Adipocyte (in vitro differentiated cells): Measurements from ENCODE around the gene TET1.
"Not testable (repeated sequence)": the region's sequence is repeated elsewhere in the genome, so short reads cannot be mapped to it uniquely, and the experiment has no call there.

ENCODE experiments used
- DNase-seq: peaks from one replicate; pipeline ENCODE4 v3.0.0-alpha.2; 2015; ENCODE audit warnings: low read depth
- H3K27me3 ChIP-seq: replicated peaks from 2 replicates; pipeline ENCODE4 v1.7.0; 2013; ENCODE audit warnings: mild to moderate bottlenecking, low read length, moderate library complexity; ENCODE audit not compliant: control insufficient read depth, insufficient read depth
- H3K36me3 ChIP-seq: 2 replicates; pipeline ENCODE4 v1.7.0; 2013; ENCODE audit warnings: low read length, mild to moderate bottlenecking, moderate library complexity; ENCODE audit not compliant: control insufficient read depth, insufficient read depth, severe bottlenecking
- H3K4me1 ChIP-seq: 2 replicates; pipeline ENCODE4 v1.7.0; 2013; ENCODE audit warnings: mild to moderate bottlenecking, low read length, moderate library complexity; ENCODE audit not compliant: control insufficient read depth, insufficient read depth
- H3K4me3 ChIP-seq: 2 replicates; pipeline ENCODE4 v1.7.0; 2013; ENCODE audit warnings: mild to moderate bottlenecking, low read length, moderate library complexity
- H3K9ac ChIP-seq: 2 replicates; pipeline ENCODE4 v1.7.0; 2013; ENCODE audit warnings: mild to moderate bottlenecking, low read length, moderate library complexity
- H3K9me3 ChIP-seq: 2 replicates; pipeline ENCODE4 v1.7.0; 2013; ENCODE audit warnings: mild to moderate bottlenecking, low read length, moderate library complexity; ENCODE audit not compliant: control insufficient read depth

Gene TET1

DNA sequence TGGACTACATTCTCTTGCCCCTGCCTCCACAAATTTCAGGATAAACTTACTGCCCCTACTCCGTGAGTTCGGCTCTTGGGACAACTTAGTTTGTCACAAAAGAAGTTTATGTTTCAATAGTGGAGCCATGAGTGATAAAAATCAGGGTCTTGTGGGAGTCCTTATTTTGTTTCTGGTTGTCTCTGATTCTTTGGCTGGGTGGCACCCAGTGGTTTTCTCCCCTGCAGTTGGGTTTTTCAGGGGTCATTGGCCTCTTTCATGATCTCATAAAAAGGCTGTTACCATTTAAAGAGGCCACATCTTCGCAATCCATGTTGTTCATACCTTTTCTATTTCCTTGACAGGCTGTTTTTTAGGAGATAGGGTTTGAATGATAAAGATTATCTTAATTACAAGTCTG, 5.5 kb downstream of the TET1 start:
- no peak overlapping the region for H3K4me3 ChIP-seq
- DNase-seq, result no peak

DNA sequence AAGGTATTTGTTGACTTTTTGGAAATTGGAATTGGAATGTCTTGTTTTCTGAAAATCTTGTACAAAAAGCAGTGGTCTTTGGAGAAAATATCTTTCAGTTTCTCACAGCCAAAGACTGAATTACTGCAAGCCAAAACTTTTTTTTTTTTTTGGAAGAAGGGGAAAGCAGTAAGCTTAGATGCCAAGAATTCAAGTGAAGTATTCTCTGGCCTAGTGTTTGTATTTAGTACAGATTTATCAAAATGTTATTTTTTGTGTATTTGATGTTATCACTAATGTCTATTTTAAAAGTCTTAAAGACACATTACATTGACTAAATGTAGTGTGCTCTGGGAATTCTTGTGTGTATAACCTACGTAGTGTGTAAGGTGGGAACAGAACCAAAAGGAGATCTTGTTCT, 6.2 kb downstream of the TET1 start:
- H3K9me3 ChIP-seq, result no peaks in the 10 kb centered on the region
- H3K27me3 ChIP-seq, result no peaks in the 10 kb centered on the region
- H3K4me3 ChIP-seq, result no peak overlapping the region
- peaks cover 30% of the 10 kb centered on the region for H3K4me1 ChIP-seq
- H3K9ac ChIP-seq, result no peak overlapping the region
- no peaks in the 10 kb centered on the region for H3K36me3 ChIP-seq
- DNase-seq, result peak; percentile 47

More for the DNA sequence above, 5.5 kb downstream of the TET1 start:
- Histone ChIP-seq H3K27me3 (no peaks in the 10 kb centered on the region), H3K9me3 (no peaks in the 10 kb centered on the region), H3K4me1 (peaks cover 30% of the 10 kb centered on the region), H3K9ac (no peak overlapping the region), H3K36me3 (no peaks in the 10 kb centered on the region)

DNA sequence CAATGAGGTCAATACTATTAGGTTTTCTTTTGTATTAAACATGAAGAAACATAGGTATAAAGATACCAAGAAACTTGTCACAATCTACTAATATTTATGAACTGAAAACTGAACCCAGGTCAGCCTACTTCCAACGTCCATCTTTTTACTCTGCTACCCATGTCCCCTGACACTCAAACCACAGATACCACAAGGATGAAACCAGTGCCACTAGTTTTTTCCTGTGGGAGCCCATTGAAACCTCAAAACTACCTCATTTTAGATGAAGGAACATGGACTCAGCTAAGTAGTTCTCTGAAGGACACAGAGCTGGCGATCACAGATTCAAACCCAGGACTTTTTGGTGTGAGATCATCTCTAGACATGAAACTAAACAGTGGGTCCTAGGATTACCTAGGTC, 6.8 kb downstream of the TET1 start:
- Histone ChIP-seq H3K27me3 (no peaks in the 10 kb centered on the region), H3K9ac (no peak overlapping the region), H3K4me3 (no peak overlapping the region), H3K9me3 (no peaks in the 10 kb centered on the region), H3K36me3 (no peaks in the 10 kb centered on the region), H3K4me1 (peaks cover 27% of the 10 kb centered on the region)
- no peak for DNase-seq

DNA sequence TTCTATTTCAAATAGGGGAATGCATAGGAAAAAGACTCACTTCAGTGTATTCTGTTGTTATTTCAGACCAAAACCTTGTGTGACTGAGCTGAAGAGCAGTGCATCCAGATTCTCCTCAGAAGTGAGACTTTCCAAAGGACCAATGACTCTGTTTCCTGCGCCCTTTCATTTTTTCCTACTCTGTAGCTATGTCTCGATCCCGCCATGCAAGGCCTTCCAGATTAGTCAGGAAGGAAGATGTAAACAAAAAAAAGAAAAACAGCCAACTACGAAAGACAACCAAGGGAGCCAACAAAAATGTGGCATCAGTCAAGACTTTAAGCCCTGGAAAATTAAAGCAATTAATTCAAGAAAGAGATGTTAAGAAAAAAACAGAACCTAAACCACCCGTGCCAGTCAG, 12.0 kb downstream of the TET1 start:
- Histone ChIP-seq H3K9me3 (no peaks in the 10 kb centered on the region), H3K9ac (no peak overlapping the region), H3K4me1 (no peaks in the 10 kb centered on the region), H3K4me3 (no peak overlapping the region), H3K36me3 (peaks cover 19% of the 10 kb centered on the region), H3K27me3 (no peaks in the 10 kb centered on the region)
- no peak for DNase-seq

DNA sequence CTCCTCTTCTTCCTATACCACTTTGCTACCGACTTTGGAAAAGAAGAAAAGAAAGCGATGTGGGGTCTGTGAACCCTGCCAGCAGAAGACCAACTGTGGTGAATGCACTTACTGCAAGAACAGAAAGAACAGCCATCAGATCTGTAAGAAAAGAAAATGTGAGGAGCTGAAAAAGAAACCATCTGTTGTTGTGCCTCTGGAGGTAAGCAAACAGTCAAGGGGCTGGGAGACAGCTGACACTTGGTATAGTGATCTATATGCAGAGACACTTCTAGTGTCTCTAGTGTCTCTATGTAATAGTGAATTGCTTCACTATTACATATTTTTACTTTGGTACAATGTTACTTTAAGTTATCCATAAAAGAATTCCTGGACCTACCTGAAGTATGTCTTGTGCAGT, 13.9 kb downstream of the TET1 start:
- no peak for DNase-seq
- Histone ChIP-seq H3K36me3 (peaks cover 19% of the 10 kb centered on the region), H3K4me3 (no peak overlapping the region), H3K9ac (no peak overlapping the region), H3K27me3 (no peaks in the 10 kb centered on the region), H3K9me3 (no peaks in the 10 kb centered on the region), H3K4me1 (peaks cover under 1% of the 10 kb centered on the region)

DNA sequence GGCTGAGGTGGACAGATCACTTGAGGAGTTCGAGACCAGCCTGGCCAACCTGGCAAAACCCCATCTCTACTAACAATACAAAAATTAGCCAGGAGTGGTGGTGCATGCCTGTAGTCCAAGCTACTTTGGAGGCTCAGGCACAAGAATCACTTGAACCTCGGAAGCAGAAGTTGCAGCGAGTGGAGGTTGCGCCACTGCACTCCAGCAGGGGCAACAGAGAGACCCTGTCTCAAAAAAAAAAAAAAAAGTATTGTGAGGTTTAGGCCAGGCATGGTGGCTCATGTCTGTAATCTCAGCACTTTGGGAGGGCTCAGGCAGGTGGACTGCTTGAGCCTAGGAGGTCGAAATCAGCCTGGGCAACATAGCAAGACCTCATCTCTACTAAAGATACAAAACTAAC, 16.0 kb downstream of the TET1 start:
- Histone ChIP-seq H3K9ac (no peak overlapping the region), H3K27me3 (no peaks in the 10 kb centered on the region), H3K4me3 (no peak overlapping the region), H3K36me3 (peaks cover 19% of the 10 kb centered on the region), H3K4me1 (peaks cover 7% of the 10 kb centered on the region), H3K9me3 (no peaks in the 10 kb centered on the region)
- no peak for DNase-seq

DNA sequence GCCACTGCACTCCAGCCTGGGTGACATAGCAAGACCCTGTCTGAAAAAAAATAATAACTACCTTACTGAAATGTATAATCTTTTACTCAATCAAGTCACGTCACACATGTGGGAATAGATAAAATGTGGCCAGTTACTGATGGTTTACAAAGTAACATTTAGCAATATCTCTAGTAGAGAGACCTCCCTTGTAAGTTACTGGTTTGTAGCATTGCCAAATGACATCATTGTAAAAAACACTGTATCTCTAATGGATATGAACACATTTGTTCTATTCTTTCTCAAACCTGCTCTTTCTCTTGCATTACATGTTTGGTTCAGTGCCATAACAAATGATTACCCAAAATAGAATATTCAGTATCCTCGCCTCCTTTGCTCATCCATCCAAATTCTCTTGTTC, 18.8 kb downstream of the TET1 start:
- Histone ChIP-seq H3K4me1 (peaks cover 7% of the 10 kb centered on the region), H3K27me3 (no peaks in the 10 kb centered on the region), H3K9ac (no peak overlapping the region), H3K4me3 (no peak overlapping the region), H3K36me3 (peaks cover 3% of the 10 kb centered on the region), H3K9me3 (no peaks in the 10 kb centered on the region)
- DNase-seq, result no peak

DNA sequence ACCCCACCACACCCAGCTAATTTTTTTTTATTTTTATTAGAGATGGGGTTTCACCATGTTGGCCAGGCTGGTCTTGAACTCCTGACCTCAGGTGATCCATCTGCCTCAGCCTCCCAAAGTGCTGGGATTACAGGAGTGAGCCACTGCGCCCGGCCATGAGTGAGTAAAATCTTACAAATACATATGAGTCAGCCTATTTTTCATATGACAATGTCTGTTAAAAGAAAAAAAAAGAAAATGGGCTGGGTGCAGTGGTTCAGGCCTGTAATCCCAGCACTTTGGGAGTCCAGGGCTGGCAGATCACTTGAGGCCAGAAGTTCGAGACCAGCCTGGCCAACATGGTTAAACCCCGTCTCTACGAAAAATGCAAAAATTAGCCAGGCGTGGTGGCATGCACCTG, 24.1 kb downstream of the TET1 start:
- H3K27me3 ChIP-seq, H3K4me3 ChIP-seq, H3K36me3 ChIP-seq, DNase-seq, H3K9ac ChIP-seq, H3K9me3 ChIP-seq, H3K4me1 ChIP-seq: not testable (repeated sequence)

DNA sequence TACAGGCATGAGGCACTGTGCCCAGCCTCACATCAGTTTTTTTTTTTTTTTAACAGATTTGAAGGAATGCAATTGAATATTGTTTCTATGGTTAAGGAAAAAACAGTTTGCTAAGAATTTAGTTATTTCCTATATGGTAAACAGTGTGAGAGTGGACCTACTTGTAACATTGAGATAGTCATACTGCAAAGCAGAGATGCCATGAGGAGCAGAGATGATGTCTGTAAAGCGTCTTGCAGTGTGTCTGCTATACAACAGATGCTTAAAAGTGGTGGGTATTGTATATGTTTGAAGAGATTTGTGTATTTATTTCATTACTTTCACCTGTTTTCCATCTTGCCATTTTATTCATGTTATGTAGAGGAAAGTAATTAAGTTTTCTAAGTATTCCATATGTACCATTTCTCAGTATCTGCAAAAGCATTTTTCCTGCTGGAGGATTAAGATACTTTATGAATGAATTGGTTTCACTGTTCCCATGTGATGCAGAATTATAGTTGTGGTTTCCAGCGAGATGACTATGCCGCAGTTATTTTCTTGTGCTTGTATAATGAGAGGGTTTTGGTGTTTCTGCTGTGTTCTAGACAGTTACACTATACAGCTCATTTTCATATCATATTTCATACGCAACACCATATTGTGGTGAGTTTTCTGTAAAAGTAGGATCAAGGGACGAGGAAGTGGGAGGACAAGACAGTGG, 26.6 kb downstream of the TET1 start:
- peaks cover 5% of the 10 kb centered on the region for H3K4me1 ChIP-seq
- H3K27me3 ChIP-seq, result no peaks in the 10 kb centered on the region
- no peaks in the 10 kb centered on the region for H3K9me3 ChIP-seq
- no peaks in the 10 kb centered on the region for H3K36me3 ChIP-seq
- no peak for DNase-seq
- no peak overlapping the region for H3K9ac ChIP-seq
- H3K4me3 ChIP-seq, result no peak overlapping the region

DNA sequence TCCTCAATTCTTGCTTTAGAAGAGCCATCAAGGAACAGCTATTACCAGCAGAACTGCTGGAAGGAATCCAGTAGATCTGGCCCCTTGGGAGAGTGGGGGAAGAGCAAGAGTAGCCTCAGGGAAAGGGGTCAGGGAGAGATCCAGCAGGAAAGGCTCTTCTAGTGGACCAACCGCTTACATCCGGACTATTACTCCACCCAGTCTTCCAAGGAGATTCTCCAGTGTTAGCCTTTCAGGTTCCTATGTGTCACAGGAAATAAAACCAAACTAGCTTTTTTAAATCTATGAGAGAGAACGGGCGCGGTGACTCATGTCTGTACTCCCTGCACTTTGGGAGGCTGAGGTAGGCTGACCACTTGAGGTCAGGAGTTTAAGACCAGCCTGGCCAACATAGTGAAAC, 34.3 kb downstream of the TET1 start:
- no peaks in the 10 kb centered on the region for H3K27me3 ChIP-seq
- peaks cover 15% of the 10 kb centered on the region for H3K4me1 ChIP-seq
- no peaks in the 10 kb centered on the region for H3K36me3 ChIP-seq
- no peak overlapping the region for H3K9ac ChIP-seq
- no peak for DNase-seq
- no peak overlapping the region for H3K4me3 ChIP-seq
- H3K9me3 ChIP-seq, result no peaks in the 10 kb centered on the region

DNA sequence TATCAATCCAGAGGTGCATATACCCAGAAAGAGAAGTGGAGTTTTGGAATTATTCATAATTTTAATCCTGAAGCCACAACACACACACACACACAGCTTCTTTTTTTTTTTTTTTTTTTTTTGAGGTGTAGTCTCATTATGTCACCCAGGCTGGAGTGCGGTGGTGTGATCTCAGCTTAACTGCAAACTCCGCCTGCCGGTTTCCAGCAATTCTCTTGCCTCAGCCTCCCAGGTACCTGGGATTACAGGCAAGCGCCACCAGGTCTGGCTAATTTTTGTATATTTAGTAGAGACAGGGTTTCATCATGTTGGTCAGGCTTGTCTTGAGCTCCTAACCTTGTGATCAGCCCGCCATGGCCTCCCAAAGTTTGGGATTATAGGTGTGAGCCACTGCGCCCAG, 35.4 kb downstream of the TET1 start:
- no peak for DNase-seq
- Histone ChIP-seq H3K36me3 (no peaks in the 10 kb centered on the region), H3K9ac (no peak overlapping the region), H3K9me3 (no peaks in the 10 kb centered on the region), H3K4me1 (peaks cover 25% of the 10 kb centered on the region), H3K4me3 (no peak overlapping the region), H3K27me3 (no peaks in the 10 kb centered on the region)

DNA sequence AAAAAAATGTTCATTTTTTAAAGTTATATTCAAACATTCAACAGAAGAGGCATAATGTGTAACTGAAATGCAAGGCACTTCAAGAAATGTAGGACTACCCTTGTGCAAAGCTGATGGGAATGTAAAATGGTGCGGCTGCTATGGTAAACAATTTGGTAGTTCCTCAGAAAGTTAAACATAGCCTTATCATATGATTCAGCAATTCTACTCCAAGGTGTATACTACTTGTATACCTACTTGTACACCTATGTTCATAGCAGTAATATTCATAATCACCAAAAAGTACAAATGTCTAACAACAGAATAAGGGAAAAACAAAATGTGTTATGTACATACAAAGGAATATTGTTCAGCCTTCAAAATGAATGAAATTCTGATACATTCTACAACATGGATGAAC, 37.3 kb downstream of the TET1 start:
- H3K9me3 ChIP-seq, result no peaks in the 10 kb centered on the region
- H3K9ac ChIP-seq, result no peak overlapping the region
- H3K4me1 ChIP-seq, result peaks cover 35% of the 10 kb centered on the region
- no peak for DNase-seq
- no peak overlapping the region for H3K4me3 ChIP-seq
- no peaks in the 10 kb centered on the region for H3K36me3 ChIP-seq
- no peaks in the 10 kb centered on the region for H3K27me3 ChIP-seq
